Thyroid gland (tissue), 4 donors: ENCODE measurements around the gene GLIS1.

Experiments
- CTCF ChIP-seq, 6 experiments: fragments of 200-600 bp in 3 of 6; fragments of 450-650 bp in 3 of 6; sonication (generic) in 3 of 6; IDR thresholded peaks; one replicate each; pipeline ENCODE4 v1.5.1; 2016 to 2019; ENCODE audit warnings: antibody characterized with exemption in 6 of 6, mild to moderate bottlenecking in 2 of 6, inconsistent platforms in 1 of 6, moderate library complexity in 1 of 6
- POLR2A ChIP-seq, 2 donors: fragments of 450-650 bp; IDR thresholded peaks; one replicate each; pipeline ENCODE4 v1.6.1; 2017; ENCODE audit warnings: antibody characterized with exemption in 2 of 2, mild to moderate bottlenecking in 2 of 2, moderate library complexity in 1 of 2

- TF ChIP-seq POLR2A (IDR thresholded peaks at IDR 0.05) (no peak), CTCF (IDR thresholded peaks at IDR 0.05) (no peak)
Measured at GRCh38 chr1:53483170-53483569, 255.8 kb downstream of the GLIS1 start.
